ENCODE measurements around the gene C1QC. TPM values are rescaled to one million over a fixed set of nuclear protein-coding genes. Genes with fewer than 3 reads are reported as not detected.

Gene C1QC
- total RNA-seq, 1 donor = not detected

DNA sequence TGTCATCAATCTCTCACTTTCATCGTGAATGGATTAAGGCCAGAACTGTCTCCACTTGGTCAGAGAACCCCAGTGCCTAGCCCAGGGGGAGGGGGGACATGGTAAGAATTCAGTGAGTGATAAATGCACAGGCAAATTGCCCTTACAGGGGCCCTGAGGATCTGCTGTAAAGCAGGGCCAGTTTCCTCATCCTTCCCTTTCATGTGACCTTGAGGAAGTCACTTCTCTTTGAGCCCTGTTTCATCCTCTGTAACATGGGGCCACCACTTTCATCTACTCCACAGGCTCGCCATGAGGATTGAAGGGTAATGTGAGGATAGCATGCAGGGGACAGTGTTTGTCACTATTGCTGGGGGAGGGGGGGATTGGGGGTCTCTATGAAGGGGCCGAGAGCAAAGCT, 35.1 kb upstream of the C1QC start:
- TF ChIP-seq, protein P1, sequence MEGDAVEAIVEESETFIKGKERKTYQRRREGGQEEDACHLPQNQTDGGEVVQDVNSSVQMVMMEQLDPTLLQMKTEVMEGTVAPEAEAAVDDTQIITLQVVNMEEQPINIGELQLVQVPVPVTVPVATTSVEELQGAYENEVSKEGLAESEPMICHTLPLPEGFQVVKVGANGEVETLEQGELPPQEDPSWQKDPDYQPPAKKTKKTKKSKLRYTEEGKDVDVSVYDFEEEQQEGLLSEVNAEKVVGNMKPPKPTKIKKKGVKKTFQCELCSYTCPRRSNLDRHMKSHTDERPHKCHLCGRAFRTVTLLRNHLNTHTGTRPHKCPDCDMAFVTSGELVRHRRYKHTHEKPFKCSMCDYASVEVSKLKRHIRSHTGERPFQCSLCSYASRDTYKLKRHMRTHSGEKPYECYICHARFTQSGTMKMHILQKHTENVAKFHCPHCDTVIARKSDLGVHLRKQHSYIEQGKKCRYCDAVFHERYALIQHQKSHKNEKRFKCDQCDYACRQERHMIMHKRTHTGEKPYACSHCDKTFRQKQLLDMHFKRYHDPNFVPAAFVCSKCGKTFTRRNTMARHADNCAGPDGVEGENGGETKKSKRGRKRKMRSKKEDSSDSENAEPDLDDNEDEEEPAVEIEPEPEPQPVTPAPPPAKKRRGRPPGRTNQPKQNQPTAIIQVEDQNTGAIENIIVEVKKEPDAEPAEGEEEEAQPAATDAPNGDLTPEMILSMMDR (IDR thresholded peaks at IDR 0.05; ENCODE audit: insufficient read depth, low read depth, low read length) = no peak
- DNase-seq (ENCODE audit: low read depth) = no peak
- no peak overlapping the region for H3K4me3 ChIP-seq (ENCODE audit: low read depth, low read length)

DNA sequence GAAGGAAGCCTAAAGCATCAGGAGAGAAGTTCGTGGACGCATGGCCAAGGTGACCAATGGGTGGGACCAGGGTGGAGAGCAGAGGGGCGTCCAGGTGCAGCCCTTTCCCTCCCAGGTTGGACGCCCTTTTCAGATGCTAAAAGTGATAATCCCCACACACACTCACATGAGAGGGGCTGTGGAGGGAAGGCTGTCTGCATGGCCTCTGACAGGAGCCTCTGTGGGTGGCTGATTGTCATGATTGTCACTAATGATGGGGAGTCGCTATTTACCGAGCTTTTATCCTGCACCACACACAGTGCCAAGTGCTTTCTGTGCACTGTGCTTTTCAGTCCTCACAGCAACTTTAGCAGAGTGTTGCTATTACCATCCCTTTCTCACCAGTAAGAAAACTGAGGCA, 34.1 kb upstream of the C1QC start:
- TF ChIP-seq, protein P1 (IDR thresholded peaks at IDR 0.05; ENCODE audit: insufficient read depth, low read depth, low read length) = no peak
- no peak overlapping the region for H3K4me3 ChIP-seq (ENCODE audit: low read depth, low read length)
- DNase-seq (ENCODE audit: low read depth) = no peak

DNA sequence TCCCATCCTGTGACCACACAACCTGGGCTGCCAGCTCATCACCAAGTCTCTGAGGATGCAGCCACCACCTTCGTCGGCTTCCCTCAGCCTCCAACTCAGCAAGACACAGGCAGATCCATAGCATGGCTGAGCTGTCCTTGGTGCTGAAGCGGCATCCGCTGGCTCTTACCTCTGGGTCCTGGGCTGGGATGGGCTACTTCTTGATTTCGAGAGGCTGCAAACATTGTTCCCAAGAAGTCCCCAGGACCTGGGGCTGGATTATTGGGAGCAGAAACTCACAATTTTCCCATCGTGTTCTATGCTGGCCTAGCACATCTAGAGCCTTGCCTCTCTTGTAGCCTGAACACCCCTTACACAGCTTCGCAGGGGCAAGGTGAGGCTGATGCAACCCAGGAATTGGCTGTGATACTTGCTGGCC, 31.9 kb upstream of the C1QC start:
- peak; percentile 63 for DNase-seq (ENCODE audit: low read depth)
- TF ChIP-seq, protein P1 (IDR thresholded peaks at IDR 0.05; ENCODE audit: insufficient read depth, low read depth, low read length) = no peak
- H3K4me3 ChIP-seq (ENCODE audit: low read depth, low read length) = no peak overlapping the region

DNA sequence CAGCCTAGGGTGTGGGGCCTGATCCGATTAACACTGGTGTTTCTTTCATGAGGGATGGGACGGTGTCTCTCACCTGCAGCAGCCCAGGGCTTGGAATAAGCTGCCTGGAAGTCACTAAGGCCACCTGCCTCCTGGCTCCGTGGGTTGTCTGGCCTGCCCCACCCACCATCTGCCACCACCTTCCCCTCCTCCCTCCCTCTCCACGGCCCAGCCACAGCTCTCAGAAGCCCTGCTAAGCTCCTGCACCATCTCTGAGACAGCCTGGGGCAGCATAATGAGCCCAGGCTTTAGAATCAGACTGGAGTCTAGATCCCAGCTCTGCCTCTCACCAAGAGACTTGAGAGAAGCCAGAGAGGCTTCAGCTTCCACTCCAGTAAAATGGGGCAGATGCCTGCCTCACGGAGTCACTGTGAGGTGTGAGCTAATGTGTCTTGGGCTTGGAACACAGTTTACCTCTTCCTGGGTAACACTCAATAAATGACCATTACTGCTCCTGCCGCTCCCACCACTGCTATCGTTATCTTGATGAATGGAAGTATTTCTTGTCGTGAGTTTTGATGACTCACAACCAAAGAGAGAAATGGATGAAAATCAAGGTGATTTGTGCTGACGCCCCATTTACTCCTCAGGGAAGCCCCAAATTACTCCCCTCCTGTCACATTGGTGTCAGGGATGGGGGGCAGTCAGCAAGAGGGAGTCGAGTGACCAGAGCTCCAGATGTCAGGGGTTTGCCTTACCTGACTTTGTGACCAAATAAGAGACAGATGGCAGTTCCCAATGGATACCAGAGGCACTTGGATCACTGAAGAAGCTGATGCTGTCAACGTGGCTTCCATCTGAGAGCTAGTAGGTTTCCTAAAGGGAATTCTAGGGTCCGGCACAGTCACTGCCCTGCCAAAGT, 30.5 kb upstream of the C1QC start:
- TF ChIP-seq, protein P1 (IDR thresholded peaks at IDR 0.05; ENCODE audit: insufficient read depth, low read depth, low read length) = no peak
- no peak for DNase-seq (ENCODE audit: low read depth)

DNA sequence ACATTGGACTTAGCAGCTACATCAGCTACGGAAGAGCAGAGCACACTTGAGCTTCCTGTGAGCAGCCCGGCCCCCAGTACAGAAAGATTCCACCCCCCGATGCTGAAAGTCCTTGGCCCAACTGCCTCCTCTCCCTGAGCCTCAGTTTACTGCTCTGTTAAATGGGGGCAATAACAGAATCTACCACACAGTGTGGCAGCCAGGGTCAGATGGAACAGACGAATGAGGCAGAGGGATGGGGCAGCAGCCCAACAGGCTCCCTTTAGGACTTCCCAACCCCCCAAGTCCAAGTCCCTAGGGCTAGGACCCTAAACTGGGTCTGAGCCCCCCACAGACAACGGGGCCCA, 29.9 kb upstream of the C1QC start:
- TF ChIP-seq, protein P1 (IDR thresholded peaks at IDR 0.05; ENCODE audit: insufficient read depth, low read depth, low read length) = no peak
- no peak overlapping the region for H3K4me3 ChIP-seq (ENCODE audit: low read depth, low read length)
- no peak for DNase-seq (ENCODE audit: low read depth)

More for the DNA sequence above, 30.5 kb upstream of the C1QC start:
- no peak overlapping the region for H3K4me3 ChIP-seq (ENCODE audit: low read depth, low read length)

DNA sequence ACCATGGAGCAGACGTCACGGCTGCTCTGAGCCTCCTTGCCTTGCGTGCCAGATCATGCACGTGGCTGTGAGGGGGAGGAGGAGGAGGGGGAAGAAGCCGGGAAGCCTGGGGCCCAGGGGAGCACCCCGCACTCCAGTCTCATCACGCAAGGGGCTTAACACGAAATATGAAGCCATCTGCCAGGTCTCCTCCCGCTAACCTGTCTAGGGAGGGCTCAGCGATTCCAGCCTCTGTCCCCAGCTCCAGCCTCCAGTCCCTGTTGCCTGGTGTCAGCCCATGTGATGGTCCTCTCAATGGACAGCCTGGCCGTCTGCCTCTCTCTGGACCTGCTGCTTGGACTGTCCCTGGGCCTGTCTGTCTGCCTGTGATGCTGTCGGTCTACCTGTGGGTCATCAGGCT, 29.5 kb upstream of the C1QC start:
- H3K4me3 ChIP-seq (ENCODE audit: low read depth, low read length) = no peak overlapping the region
- TF ChIP-seq, protein P1 (IDR thresholded peaks at IDR 0.05; ENCODE audit: insufficient read depth, low read depth, low read length) = no peak
- no peak for DNase-seq (ENCODE audit: low read depth)
